HCT116 (cell line): ENCODE results near the gene DIRAS2. TPM values are rescaled to one million over a fixed set of nuclear protein-coding genes. Genes with fewer than 3 reads are reported as not detected.

Experiments
- ATAC-seq: fragments of 200-7000 bp; cut with Tn5 transposase; 2 replicates; pipeline ENCODE4 v1.9.1; 2020; ENCODE audit warnings: mild to moderate bottlenecking, moderate library complexity
- BruUV-seq: library from RNA; stranded (reverse); fragments of 400-500 nt; replicated peaks from 2 replicates; lab custom pipeline; 2021; lab: Mats Ljungman, UMichigan
- CTCF ChIA-PET: fragments of 300-600 bp; sonication (Branson Sonifier 250); formaldehyde crosslinking; loops from one replicate; lab custom pipeline; 2021; ENCODE audit warnings: antibody characterized with exemption; lab: Charles Lee
- POLR2A ChIA-PET: fragments of 300-600, 350-600 bp; sonication (Branson Sonifier 250); formaldehyde crosslinking; loops from one replicate; lab custom pipeline; 2021; ENCODE audit warnings: antibody characterized with exemption; lab: Charles Lee
- RAD21 ChIA-PET, 2 experiments: fragments of 300-600 bp; sonication (Branson Sonifier 250); formaldehyde crosslinking; loops; one replicate each; lab custom pipeline; 2023; ENCODE audit warnings: low total read pairs in 2 of 2; ENCODE audit not compliant: uncharacterized antibody in 2 of 2, unreplicated experiment in 2 of 2, low non-redundant PET in 1 of 2; lab: Charles Lee
- DNase-seq: peaks from one replicate; pipeline ENCODE4 v3.0.0-alpha.2; 2010; ENCODE audit warnings: low read depth, low spot score
- H2AFZ ChIP-seq: fragments of 200-600 bp; shearing (Covaris generic), sonication (generic); 2 replicates; pipeline ENCODE4 v1.6.1; 2017; ENCODE audit warnings: low read depth, mixed run types, mixed read lengths, antibody characterized with exemption, low read length; ENCODE audit not compliant: poor library complexity, severe bottlenecking
- H3K27ac ChIP-seq: 2 replicates; pipeline ENCODE4 v1.5.1; 2012; ENCODE audit warnings: low read depth, low read length
- H3K27me3 ChIP-seq: fragments of 200-600 bp; sonication (generic); 2 replicates; pipeline ENCODE4 v1.6.1; 2016; ENCODE audit warnings: mixed run types, low read length, mixed read lengths; ENCODE audit not compliant: insufficient read depth
- H3K36me3 ChIP-seq, 2 experiments: fragments of 200-500 bp in 1 of 2; fragments of 200-600 bp in 1 of 2; sonication (Bioruptor generic) in 1 of 2; sonication (generic) in 1 of 2; 2 replicates each; pipeline versions ENCODE4 v1.5.1 to v1.6.1; 2014 to 2016; ENCODE audit warnings: low read length in 2 of 2, inconsistent platforms in 1 of 2, mixed read lengths in 1 of 2, mixed run types in 1 of 2; ENCODE audit not compliant: insufficient read depth in 2 of 2, control insufficient read depth in 1 of 2
- H3K4me1 ChIP-seq, 2 experiments: fragments of 200-600 bp in 1 of 2; sonication (generic) in 1 of 2; 2 replicates each; pipeline versions ENCODE4 v1.5.1 to v1.6.1; 2012 to 2017; ENCODE audit warnings: low read length in 2 of 2, inconsistent platforms in 1 of 2, mild to moderate bottlenecking in 1 of 2, mixed read lengths in 1 of 2, mixed run types in 1 of 2, moderate library complexity in 1 of 2; ENCODE audit not compliant: insufficient read depth in 2 of 2, control insufficient read depth in 1 of 2
- H3K4me2 ChIP-seq: fragments of 200-600 bp; sonication (generic); 2 replicates; pipeline ENCODE4 v1.6.1; 2017; ENCODE audit warnings: mixed run types, low read length, mixed read lengths
- H3K4me3 ChIP-seq, 2 experiments: fragments of 200-600 bp in 1 of 2; sonication (generic) in 1 of 2; replicated peaks in 1 of 2; 2 replicates each; pipeline ENCODE4 v1.5.1; 2011 to 2016; ENCODE audit warnings: low read length in 2 of 2, control low read depth in 1 of 2, low read depth in 1 of 2, mild to moderate bottlenecking in 1 of 2, mixed read lengths in 1 of 2, mixed run types in 1 of 2
- H3K79me2 ChIP-seq: fragments of 200-600 bp; sonication (generic); 2 replicates; pipeline ENCODE4 v1.6.1; 2017; ENCODE audit warnings: mild to moderate bottlenecking, mixed run types, low read length, moderate library complexity, mixed read lengths; ENCODE audit not compliant: insufficient read depth
- H3K9ac ChIP-seq: fragments of 200-600 bp; sonication (generic); 2 replicates; pipeline ENCODE4 v1.6.1; 2016; ENCODE audit warnings: low read length, mixed read lengths
- H3K9me2 ChIP-seq: fragments of 200-600 bp; sonication (generic), shearing (Covaris generic); 2 replicates; pipeline ENCODE4 v1.6.1; 2017; ENCODE audit warnings: mixed run types, mild to moderate bottlenecking, moderate library complexity; ENCODE audit not compliant: insufficient read depth
- H3K9me3 ChIP-seq, 2 experiments: fragments of 200-500 bp in 1 of 2; fragments of 200-600 bp in 1 of 2; sonication (Bioruptor generic) in 1 of 2; sonication (generic) in 1 of 2; 2 replicates each; pipeline ENCODE4 v1.6.1; 2014 to 2017; ENCODE audit warnings: low read length in 2 of 2, mixed read lengths in 2 of 2, inconsistent platforms in 1 of 2, low read depth in 1 of 2, mild to moderate bottlenecking in 1 of 2, mixed run types in 1 of 2, moderate library complexity in 1 of 2; ENCODE audit not compliant: control insufficient read depth in 1 of 2, insufficient read depth in 1 of 2
- H4K20me1 ChIP-seq: fragments of 200-600 bp; sonication (generic), shearing (Covaris generic); 2 replicates; pipeline ENCODE4 v1.6.1; 2017; ENCODE audit warnings: mixed run types, mild to moderate bottlenecking, moderate library complexity; ENCODE audit not compliant: insufficient read depth
- CBX3 ChIP-seq: IDR thresholded peaks from 2 replicates; pipeline ENCODE4 v1.6.1; 2012; ENCODE audit warnings: low read depth
- CTCF ChIP-seq, 3 experiments: fragments of 200-600 bp in 1 of 3; sonication (generic) in 1 of 3; IDR thresholded peaks in 2 of 3; conservative IDR thresholded peaks in 1 of 3; 2 replicates each; pipeline ENCODE4 v1.5.1; 2012 to 2017; ENCODE audit warnings: low read depth in 2 of 3, low read length in 2 of 3, antibody characterized with exemption in 1 of 3, borderline replicate concordance in 1 of 3, control low read depth in 1 of 3, mild to moderate bottlenecking in 1 of 3, mixed read lengths in 1 of 3, mixed run types in 1 of 3, moderate library complexity in 1 of 3; ENCODE audit not compliant: insufficient read depth in 1 of 3
- ELF1 ChIP-seq: IDR thresholded peaks from 2 replicates; pipeline ENCODE4 v1.6.1; 2012; ENCODE audit warnings: low read depth, borderline replicate concordance
- EZH2phosphoT487 ChIP-seq: fragments of 200-600 bp; IDR thresholded peaks from 2 replicates; pipeline ENCODE4 v1.6.1; 2018; ENCODE audit warnings: antibody characterized with exemption, borderline replicate concordance
- JUND ChIP-seq: IDR thresholded peaks from 2 replicates; pipeline ENCODE4 v1.6.1; 2012
- SIN3A ChIP-seq: IDR thresholded peaks from 2 replicates; pipeline ENCODE4 v1.6.1; 2012; ENCODE audit warnings: low read depth
- SP1 ChIP-seq: IDR thresholded peaks from 2 replicates; pipeline ENCODE4 v1.6.1; 2012; ENCODE audit warnings: low read depth
- SRF ChIP-seq: IDR thresholded peaks from 2 replicates; pipeline ENCODE4 v1.6.1; 2012; ENCODE audit warnings: low read depth
- YY1 ChIP-seq: IDR thresholded peaks from 2 replicates; pipeline ENCODE4 v1.6.1; 2011; ENCODE audit warnings: low read length, low read depth, moderate library complexity, mild to moderate bottlenecking; ENCODE audit not compliant: insufficient replicate concordance; ENCODE audit errors: extremely low read depth
- ZFX ChIP-seq: fragments of 450-650 bp; IDR thresholded peaks from 2 replicates; pipeline ENCODE4 v1.6.1; 2017
- intact Hi-C: fragments of 100-400 bp; cut with micrococcal nuclease; formaldehyde crosslinking; loops from 2 replicates; pipeline ENCODE4 v1.10.0; 2022
- total RNA-seq: library from RNA; stranded (reverse); gene quantifications from one replicate; pipeline ENCODE4 v1.2.1, GENCODE V29; 2021; ENCODE audit not compliant: unreplicated experiment
- TF ChIP-seq, protein P1 (sequence below): IDR thresholded peaks from 2 replicates; pipeline ENCODE4 v1.6.1; 2012

DIRAS2 gene
- total RNA-seq, 1 experiment from 2014 or later = not detected

DNA sequence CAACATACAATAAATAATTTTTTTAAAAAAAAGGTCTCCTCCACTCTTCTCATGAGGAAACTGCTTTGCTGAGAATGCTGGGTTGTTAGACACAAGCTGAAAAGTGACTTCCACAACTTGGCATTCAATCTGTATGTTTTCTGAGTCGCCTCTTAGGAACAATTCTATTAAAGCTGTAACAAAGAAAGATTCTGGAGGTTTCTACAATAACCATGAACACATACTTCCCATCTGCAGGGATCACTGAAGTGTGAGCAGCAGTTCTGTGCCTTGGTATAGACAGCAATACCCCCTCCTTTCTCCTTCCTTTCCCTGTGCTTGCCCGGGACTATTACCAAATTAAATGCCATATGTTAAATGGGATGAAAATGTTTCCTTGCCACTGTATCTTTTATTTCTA is 1.5 kb downstream of the DIRAS2 start:
- Histone ChIP-seq H3K9ac (no peak overlapping the region), H4K20me1 (no peaks in the 10 kb centered on the region), H3K27ac (no peak overlapping the region), H3K4me3 (no peak overlapping the region), H3K27me3 (peaks cover 30% of the 10 kb centered on the region), H3K4me1 (no peaks in the 10 kb centered on the region), H3K4me2 (no peak overlapping the region), H2AFZ (no peak overlapping the region), H3K36me3 (no peaks in the 10 kb centered on the region), H3K79me2 (no peaks in the 10 kb centered on the region), H3K9me2 (no peaks in the 10 kb centered on the region), H3K9me3 (no peaks in the 10 kb centered on the region)
- ATAC-seq (no peak), DNase-seq (no peak)
- TF ChIP-seq SIN3A = no peak
- BruUV-seq = no TSS peak
- ChIA-PET CTCF (no interaction called here), RAD21 (no interaction called here), POLR2A (no interaction called here)
- intact Hi-C loops = loop anchor here (10.0 kb wide), 1 partner anchor 234 kb away; no protein-coding TSS in a partner anchor

DNA sequence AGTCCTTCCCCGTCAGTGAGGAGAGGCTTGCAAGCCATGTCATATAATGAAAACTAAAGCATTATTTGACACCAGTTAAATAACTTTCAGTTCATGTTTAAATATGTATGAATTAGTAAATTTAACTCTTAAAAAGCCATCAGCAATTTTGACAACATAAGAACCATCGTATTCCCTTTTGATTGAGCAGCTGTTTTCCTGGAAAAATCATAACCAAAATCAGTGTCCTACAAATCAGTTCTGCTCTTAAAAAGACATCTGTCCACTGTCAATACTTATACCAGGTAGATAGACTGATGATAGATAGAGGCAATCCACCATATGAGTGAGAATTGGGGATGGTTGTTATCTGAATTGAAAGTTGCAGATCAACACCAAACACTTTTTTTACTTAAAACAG is 2.3 kb downstream of the DIRAS2 start:
- Histone ChIP-seq H3K9ac (no peak overlapping the region), H3K4me3 (no peak overlapping the region), H4K20me1 (no peaks in the 10 kb centered on the region), H3K27me3 (peaks cover 30% of the 10 kb centered on the region), H3K9me2 (no peaks in the 10 kb centered on the region), H3K79me2 (no peaks in the 10 kb centered on the region), H3K4me1 (no peaks in the 10 kb centered on the region), H3K36me3 (no peaks in the 10 kb centered on the region), H3K27ac (no peak overlapping the region), H2AFZ (no peak overlapping the region), H3K4me2 (no peak overlapping the region), H3K9me3 (no peaks in the 10 kb centered on the region)
- DNase-seq (no peak), ATAC-seq (no peak)
- POLR2A ChIA-PET = no interaction called here
- RAD21 ChIA-PET = no interaction called here
- no TSS peak for BruUV-seq
- TF ChIP-seq ZFX = no peak
- no peak for TF ChIP-seq ELF1
- TF ChIP-seq JUND = no peak
- TF ChIP-seq SP1 = no peak
- TF ChIP-seq, protein P1, sequence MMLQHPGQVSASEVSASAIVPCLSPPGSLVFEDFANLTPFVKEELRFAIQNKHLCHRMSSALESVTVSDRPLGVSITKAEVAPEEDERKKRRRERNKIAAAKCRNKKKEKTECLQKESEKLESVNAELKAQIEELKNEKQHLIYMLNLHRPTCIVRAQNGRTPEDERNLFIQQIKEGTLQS = no peak
- TF ChIP-seq YY1 = no peak
- TF ChIP-seq EZH2phosphoT487 = no peak
- TF ChIP-seq CBX3 = no peak
- TF ChIP-seq SRF = no peak
- no peak for TF ChIP-seq CTCF (IDR thresholded peaks at IDR 0.05 in 2 of 3, conservative IDR thresholded peaks at IDR 0.05 in 1 of 3; ENCODE audit: borderline replicate concordance in 1 of 3, insufficient read depth in 1 of 3, low read depth in 2 of 3, low read length in 2 of 3)
- CTCF ChIA-PET = no interaction called here
- intact Hi-C loops = loop anchor here (10.0 kb wide), 1 partner anchor 234 kb away; no protein-coding TSS in a partner anchor
